ENCODE measurements around the gene CACNG8. TPM values are rescaled to one million over a fixed set of nuclear protein-coding genes. Genes with fewer than 3 reads are reported as not detected.

Gene CACNG8
- polyA plus RNA-seq, 1 of the 3 experiments (the other 2 are of a cell fraction) = 1.3 TPM

DNA sequence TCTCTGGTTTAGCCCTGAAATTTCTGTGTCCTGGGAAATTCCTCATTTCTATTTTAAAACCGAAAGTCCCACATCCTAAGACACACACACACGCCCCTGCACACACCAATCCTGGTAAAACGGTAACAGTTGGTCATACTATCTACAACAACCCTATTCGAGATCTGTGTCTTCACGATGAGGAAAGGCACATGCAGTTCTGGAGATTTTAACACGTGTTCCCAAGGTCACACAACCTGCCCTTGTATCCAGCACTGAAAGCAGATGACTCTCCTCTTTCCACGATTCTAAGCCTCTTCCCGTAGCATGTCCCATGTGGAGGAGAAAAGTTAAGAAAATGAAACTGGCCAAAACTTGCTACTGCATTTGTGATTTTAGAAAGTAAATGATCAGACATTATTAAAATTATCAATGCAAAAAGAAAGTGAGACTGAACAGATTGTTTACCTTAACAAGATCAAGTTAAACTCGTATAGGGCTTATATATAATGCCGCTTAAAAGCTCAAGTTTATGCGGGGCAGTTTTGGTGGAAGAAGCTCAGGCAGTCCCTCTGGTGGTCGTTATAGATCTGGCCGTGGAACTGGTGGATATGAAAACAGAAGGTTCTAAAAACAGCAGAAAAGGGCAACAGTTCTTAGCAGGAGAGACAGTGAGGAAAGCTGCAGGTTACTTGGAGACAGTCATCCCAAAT lies 68.3 kb downstream of the CACNG8 start:
- H3K9ac ChIP-seq = peak overlapping the region; percentile 18; the same call in 1 of the 2 replicates
- DNase-seq = no peak

More for the DNA sequence above, 68.3 kb downstream of the CACNG8 start:
- H3K36me3 ChIP-seq (replicated peaks in 1 of 2; ENCODE audit: control insufficient read depth in 1 of 2, insufficient read depth in 2 of 2, low read length in 1 of 2) = no peaks in the 10 kb centered on the region
- peak overlapping the region; percentile 78 for H2AFZ ChIP-seq (ENCODE audit: low read depth)
- no peaks in the 10 kb centered on the region for H3K27me3 ChIP-seq (ENCODE audit: insufficient read depth)
- ChIA-PET CTCF (interaction anchor here (0.6 to 5.2 kb wide), 21 partner anchors 8 to 259 kb away, joined by 3 to 54 read pairs (median 3); partner anchors contain the start of gene NLRP12), POLR2A (no interaction called here)
- H3K4me1 ChIP-seq (ENCODE audit: control insufficient read depth in 1 of 2, insufficient read depth in 2 of 2, low read depth in 1 of 2, low read length in 1 of 2) = peaks cover 0 to 7% of the 10 kb centered on the region in 2 experiments; a peak in 1 of 4 replicates
- H3K9me3 ChIP-seq = no peaks in the 10 kb centered on the region
- TF ChIP-seq NRF1 (IDR thresholded peaks at IDR 0.05; ENCODE audit: low read depth, low read length) (no peak), CHD2 (IDR thresholded peaks at IDR 0.05; ENCODE audit: low read length, partially characterized antibody) (no peak), SMC3 (IDR thresholded peaks at IDR 0.05; ENCODE audit: low read depth, low read length) (peak; percentile 55), RAD21 (IDR thresholded peaks at IDR 0.05; ENCODE audit: low read length) (peak; percentile 34), RCOR1 (IDR thresholded peaks at IDR 0.05; ENCODE audit: low read length) (no peak), RXRA (IDR thresholded peaks at IDR 0.05; ENCODE audit: borderline replicate concordance, low read depth) (no peak), MEF2A (IDR thresholded peaks at IDR 0.05; ENCODE audit: borderline replicate concordance, low read depth) (no peak), SIN3A (IDR thresholded peaks at IDR 0.05; ENCODE audit: borderline replicate concordance, low read depth, low read length) (no peak), EZH2phosphoT487 (IDR thresholded peaks at IDR 0.05; ENCODE audit: borderline replicate concordance, low read depth) (no peak), YY1 (IDR thresholded peaks at IDR 0.05; ENCODE audit: low read depth) (no peak), REST (IDR thresholded peaks at IDR 0.05; ENCODE audit: low read depth, low read length) (no peak), ZBTB33 (IDR thresholded peaks at IDR 0.05; ENCODE audit: borderline replicate concordance, low read depth) (no peak), JUND (IDR thresholded peaks at IDR 0.05) (no peak)
- TF ChIP-seq, protein P1, sequence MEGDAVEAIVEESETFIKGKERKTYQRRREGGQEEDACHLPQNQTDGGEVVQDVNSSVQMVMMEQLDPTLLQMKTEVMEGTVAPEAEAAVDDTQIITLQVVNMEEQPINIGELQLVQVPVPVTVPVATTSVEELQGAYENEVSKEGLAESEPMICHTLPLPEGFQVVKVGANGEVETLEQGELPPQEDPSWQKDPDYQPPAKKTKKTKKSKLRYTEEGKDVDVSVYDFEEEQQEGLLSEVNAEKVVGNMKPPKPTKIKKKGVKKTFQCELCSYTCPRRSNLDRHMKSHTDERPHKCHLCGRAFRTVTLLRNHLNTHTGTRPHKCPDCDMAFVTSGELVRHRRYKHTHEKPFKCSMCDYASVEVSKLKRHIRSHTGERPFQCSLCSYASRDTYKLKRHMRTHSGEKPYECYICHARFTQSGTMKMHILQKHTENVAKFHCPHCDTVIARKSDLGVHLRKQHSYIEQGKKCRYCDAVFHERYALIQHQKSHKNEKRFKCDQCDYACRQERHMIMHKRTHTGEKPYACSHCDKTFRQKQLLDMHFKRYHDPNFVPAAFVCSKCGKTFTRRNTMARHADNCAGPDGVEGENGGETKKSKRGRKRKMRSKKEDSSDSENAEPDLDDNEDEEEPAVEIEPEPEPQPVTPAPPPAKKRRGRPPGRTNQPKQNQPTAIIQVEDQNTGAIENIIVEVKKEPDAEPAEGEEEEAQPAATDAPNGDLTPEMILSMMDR (IDR thresholded peaks at IDR 0.05) = peak; percentile 82
- TF ChIP-seq, protein P2, sequence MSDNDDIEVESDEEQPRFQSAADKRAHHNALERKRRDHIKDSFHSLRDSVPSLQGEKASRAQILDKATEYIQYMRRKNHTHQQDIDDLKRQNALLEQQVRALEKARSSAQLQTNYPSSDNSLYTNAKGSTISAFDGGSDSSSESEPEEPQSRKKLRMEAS (IDR thresholded peaks at IDR 0.05; ENCODE audit: low read depth) = peak; percentile 74
- H3K4me3 ChIP-seq (ENCODE audit: low read depth in 2 of 2, low read length in 1 of 2) = peak overlapping the region; percentile 41 to 56; a peak in 3 of 4 replicates
- no peaks in the 10 kb centered on the region for H4K20me1 ChIP-seq (ENCODE audit: insufficient read depth)
- no peaks in the 10 kb centered on the region for H3K9me2 ChIP-seq
- H3K79me2 ChIP-seq (ENCODE audit: insufficient read depth) = no peaks in the 10 kb centered on the region
- peaks cover 15% of the 10 kb centered on the region for H3F3A ChIP-seq (replicated peaks; ENCODE audit: insufficient read depth)
- peak overlapping the region; percentile 81 for H3K4me2 ChIP-seq
- WGBS (ENCODE audit: low lambda C conversion rate) = 7% methylated on average over 13 of the region's 13 CpGs
- H3K27ac ChIP-seq (ENCODE audit: low read depth in 2 of 2, low read length in 1 of 2) = peak overlapping the region in 1 of 2 experiments; percentile 6; a peak in 1 of 4 replicates

All from SK-N-SH (cell line).